GM19239 (cell line): ENCODE measurements around the gene TEPSIN.

Experiments used
- DNase-seq: peaks from one replicate; pipeline ENCODE4 v3.0.0; 2011; ENCODE audit warnings: low spot score; ENCODE audit not compliant: insufficient read length
- FAIRE-seq: peaks from 2 replicates; lab custom pipeline; 2011; peaks lifted over from hg19 to GRCh38; lab: Jason Lieb, UNC

The TEPSIN gene

GRCh38 chr17:81251094-81251708 is 12.3 kb upstream of the TEPSIN start:
- DNase-seq, result no peak
- no peak for FAIRE-seq

GRCh38 chr17:81250286-81251093 is 11.6 kb upstream of the TEPSIN start:
- no peak for FAIRE-seq

GRCh38 chr17:81249223-81250040 is 10.6 kb upstream of the TEPSIN start:
- no peak for FAIRE-seq
- no peak for DNase-seq

More at GRCh38 chr17:81250286-81251093, 11.6 kb upstream of the TEPSIN start:
- no peak for DNase-seq

- FAIRE-seq (no peak), DNase-seq (no peak)
These were observed 9.8 kb upstream of the TEPSIN start for GRCh38 chr17:81248649-81249048.

- DNase-seq (no peak), FAIRE-seq (no peak)
These were observed 8.6 kb upstream of the TEPSIN start for GRCh38 chr17:81247339-81247990.

- FAIRE-seq (no peak), DNase-seq (no peak)
These were observed 8.0 kb upstream of the TEPSIN start for GRCh38 chr17:81246679-81247338.

GRCh38 chr17:81246343-81246670 is 7.5 kb upstream of the TEPSIN start:
- no peak for DNase-seq
- no peak for FAIRE-seq

- FAIRE-seq (no peak), DNase-seq (no peak)
These were observed 6.9 kb upstream of the TEPSIN start for GRCh38 chr17:81245665-81246342.

GRCh38 chr17:81245024-81245664 is 6.3 kb upstream of the TEPSIN start:
- FAIRE-seq, result peak; percentile 55
- no peak for DNase-seq

GRCh38 chr17:81244358-81245023 is 5.6 kb upstream of the TEPSIN start:
- no peak for FAIRE-seq
- DNase-seq, result no peak

- no peak for DNase-seq
- FAIRE-seq, result no peak
These were observed 4.4 kb upstream of the TEPSIN start for GRCh38 chr17:81243333-81243664.

- no peak for DNase-seq
- FAIRE-seq, result no peak
These were observed 3.8 kb upstream of the TEPSIN start for GRCh38 chr17:81242421-81243332.

- DNase-seq, result peak; percentile 71
- FAIRE-seq, result no peak
These were observed 3.0 kb upstream of the TEPSIN start for GRCh38 chr17:81241648-81242420.

GRCh38 chr17:81241203-81241602 is 2.3 kb upstream of the TEPSIN start:
- DNase-seq, result no peak
- FAIRE-seq, result no peak

- DNase-seq, result no peak
- FAIRE-seq, result no peak
These were observed 1.9 kb upstream of the TEPSIN start for GRCh38 chr17:81240761-81241160.

- FAIRE-seq (peak; percentile 78), DNase-seq (peak; percentile 58)
These were observed 1.1 kb upstream of the TEPSIN start for GRCh38 chr17:81239714-81240555.
